Sciatic nerve (tissue), 2 donors: ENCODE results near the gene DPY19L3. TPM values are rescaled to one million over a fixed set of nuclear protein-coding genes. Genes with fewer than 3 reads are reported as not detected.
"Not testable (repeated sequence)": the region's sequence is repeated elsewhere in the genome, so short reads cannot be mapped to it uniquely, and the experiment has no call there.

ENCODE experiments used
- ATAC-seq: fragments of 200-7000 bp; cut with Tn5 transposase; one replicate; pipeline ENCODE4 v1.9.1; 2020; ENCODE audit warnings: mild to moderate bottlenecking, moderate library complexity
- DNase-seq: peaks from one replicate; pipeline ENCODE4 v3.0.0-alpha.2; 2020; ENCODE audit warnings: low spot score
- intact Hi-C: fragments of 100-400 bp; cut with DNase I; formaldehyde crosslinking; loops from one replicate; pipeline ENCODE4 v1.14.2; 2022
- total RNA-seq: library from RNA; stranded (reverse); fragmentation: NEBNext Ultra II Directional; extraction: Animal tissue kit (Norgen Biotek cat#: 25700); gene quantifications from one replicate; pipeline ENCODE4 v1.2.1, GENCODE V29; 2021
- donor health status: DM: no; HTN: no; CAD: no.
- donor health status: DM: no; HTN: no; CAD: no.

The DPY19L3 gene
- total RNA-seq, 1 donor from 2014 or later, result 43.6 TPM

DNA sequence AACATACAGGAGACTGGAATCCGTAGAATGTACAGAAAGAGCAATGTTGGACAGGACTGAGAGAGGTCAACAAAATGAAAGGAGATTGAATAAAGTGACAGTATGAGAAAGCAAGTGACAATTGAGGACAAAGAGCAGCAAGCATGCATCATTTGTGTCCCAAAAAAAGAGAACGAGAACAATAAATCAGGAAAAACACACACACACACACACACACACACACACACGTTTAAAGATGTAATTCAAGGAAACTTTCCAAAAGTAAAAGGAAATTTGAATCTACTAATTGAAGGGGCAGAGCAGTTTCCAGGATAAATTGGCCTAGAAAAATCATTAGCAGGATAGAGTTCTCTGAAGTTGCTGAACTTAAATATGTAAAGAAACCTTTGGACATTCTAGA lies 16.9 kb downstream of the DPY19L3 start:
- ATAC-seq, result no peak
- no peak for DNase-seq
- intact Hi-C loops, result no loop called here

DNA sequence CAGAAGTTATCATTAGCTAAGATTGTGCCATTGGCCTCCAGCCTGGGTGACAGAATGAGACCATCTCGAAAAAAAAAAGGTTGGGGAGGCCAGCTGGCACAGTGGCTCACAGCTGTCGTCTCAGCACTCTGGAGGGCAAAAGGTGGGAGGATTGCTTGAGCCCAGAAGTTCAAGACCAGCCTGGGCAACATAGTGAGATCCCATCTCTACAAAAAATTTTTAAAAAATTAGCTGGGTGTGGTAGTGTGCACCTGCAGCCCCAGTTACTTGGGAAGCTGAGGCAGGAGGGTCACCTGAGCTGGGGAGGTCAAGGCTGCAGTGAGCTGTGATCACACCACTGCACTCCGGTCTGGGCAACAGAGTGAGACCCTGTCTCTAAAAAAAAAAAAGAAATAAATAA lies 18.4 kb downstream of the DPY19L3 start:
- DNase-seq, intact Hi-C loops, ATAC-seq: not testable (repeated sequence)

DNA sequence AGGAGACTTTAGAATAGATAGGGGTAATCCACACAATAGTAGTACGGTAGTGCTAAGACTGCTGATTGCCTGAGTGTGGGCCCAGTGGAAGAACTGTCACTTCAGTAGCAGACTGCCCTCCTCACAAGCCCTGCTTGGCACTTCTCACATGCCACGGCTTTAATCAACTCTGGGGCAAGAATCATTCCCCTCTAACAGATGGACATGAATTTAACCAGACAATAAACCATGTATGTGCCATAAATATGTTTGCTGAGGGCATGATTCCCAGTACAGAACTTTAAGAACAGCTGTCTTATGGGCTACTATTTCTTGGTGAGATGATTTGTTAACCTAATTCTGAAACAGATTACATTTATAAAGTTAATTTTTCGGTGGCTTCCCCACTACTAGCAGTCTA lies 22.0 kb downstream of the DPY19L3 start:
- no peak for ATAC-seq
- DNase-seq, result no peak
- intact Hi-C loops, result no loop called here

DNA sequence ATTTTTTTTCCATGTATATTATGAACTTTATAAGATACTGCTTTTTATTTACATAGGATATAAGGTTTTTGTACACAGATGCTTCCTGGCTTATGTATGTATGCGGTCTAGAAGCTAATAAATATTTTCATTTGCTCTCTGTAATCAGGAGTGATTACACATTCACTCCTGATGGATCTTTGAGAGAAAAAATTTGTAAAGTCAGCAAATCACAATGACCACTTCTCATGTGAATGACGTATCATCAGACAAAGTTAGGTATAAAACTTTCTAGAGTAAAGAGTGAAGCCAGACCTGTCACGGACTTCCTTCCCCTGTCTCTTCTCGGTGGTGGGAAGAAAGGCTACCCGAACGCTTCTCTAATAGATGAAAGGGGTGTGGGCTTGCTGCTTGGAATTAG lies 31.1 kb downstream of the DPY19L3 start:
- ATAC-seq (no peak), DNase-seq (no peak)
- intact Hi-C loops, result no loop called here

DNA sequence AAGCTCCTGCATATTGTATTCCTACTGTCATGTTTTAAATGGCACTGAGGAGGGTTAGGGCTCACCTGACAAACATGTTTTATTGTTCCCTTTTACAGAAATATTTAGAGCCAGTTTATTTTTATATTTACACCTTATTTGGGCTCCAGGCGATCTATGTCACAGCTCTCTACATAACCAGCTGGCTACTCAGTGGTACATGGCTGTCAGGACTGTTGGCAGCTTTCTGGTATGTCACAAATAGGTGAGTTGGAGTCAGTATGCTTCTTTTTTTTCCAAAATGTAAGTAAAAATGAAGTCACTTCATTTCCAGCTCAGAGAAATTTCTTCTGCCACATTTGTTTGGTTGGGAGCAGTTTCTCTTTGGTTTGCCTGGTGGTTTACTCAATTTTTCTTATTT lies 31.5 kb downstream of the DPY19L3 start:
- ATAC-seq (no peak), DNase-seq (no peak)
- intact Hi-C loops, result no loop called here

DNA sequence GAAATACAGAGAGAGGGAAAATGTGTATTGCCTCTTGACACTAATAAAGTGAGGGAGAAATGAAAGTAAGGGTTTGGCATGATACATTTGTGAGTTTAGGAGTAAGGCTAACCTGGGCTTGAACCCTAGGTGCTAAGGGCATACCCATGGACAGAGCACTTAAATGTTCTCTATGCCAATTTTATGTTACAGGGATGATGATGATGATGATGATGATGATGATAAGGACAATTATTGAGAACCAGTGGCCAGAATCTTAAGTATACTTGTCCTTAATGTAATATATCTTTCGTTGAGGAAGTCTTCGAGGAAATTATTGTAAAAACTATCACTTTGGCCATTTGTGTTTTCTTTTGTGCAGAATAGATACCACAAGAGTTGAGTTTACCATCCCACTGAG lies 33.2 kb downstream of the DPY19L3 start:
- no peak for ATAC-seq
- no peak for DNase-seq
- intact Hi-C loops, result no loop called here

DNA sequence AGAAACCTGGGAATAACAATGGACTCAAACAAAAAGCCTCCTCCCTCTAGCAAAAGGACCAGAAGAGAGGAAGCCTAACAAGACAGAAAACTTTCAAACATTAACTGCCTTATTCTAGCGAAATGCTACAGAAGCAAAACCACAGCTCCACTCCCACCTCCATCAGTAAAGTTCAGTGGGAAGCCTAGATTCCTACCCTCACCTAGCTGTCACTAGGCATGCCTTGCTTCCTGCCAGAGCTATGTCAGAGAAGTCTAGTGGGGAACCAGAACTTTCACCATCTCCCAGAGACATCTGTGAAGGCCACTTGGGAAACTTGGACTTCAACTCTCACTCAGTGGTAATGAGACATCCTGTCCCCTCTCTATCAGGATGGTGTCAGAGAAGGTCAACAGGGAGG lies 37.1 kb downstream of the DPY19L3 start:
- DNase-seq (no peak), ATAC-seq (no peak)
- intact Hi-C loops, result no loop called here

DNA sequence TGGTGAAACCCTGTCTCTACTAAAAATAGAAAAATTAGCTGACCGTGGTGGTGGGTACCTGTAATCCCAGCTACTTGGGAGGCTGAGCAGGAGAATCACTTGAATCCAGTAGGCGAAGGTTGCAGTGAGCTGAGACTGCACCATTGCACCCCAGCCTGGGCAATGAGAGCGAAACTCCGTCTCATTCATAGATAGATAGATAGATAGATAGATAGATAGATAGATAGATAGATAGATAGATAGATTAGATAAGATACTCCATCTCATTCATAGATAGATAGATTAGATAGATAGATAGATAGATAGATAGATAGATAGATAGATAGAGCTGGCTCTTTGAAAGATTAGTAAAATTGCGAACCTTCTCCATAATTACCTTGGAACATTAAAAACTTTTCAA lies 42.0 kb downstream of the DPY19L3 start:
- ATAC-seq, DNase-seq, intact Hi-C loops: not testable (repeated sequence)

DNA sequence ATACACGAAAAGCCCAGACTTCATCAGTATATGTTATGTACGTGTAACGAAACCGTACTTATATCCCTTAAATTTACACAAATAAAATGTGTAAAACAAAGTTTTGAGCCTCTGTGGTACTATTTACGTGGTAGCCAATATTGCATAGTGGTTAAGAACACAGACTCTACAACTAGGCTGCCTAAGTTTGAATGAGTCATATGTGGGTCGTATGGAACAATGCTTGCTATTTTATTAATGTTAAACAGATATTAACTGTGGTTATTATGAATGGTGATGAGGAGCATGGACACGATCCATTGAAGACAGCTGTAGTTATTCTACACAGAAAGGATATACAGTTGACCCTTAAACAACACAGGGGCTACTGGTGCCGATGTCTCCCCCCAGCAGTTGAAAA lies 42.5 kb downstream of the DPY19L3 start:
- no peak for ATAC-seq
- intact Hi-C loops, result no loop called here

DNA sequence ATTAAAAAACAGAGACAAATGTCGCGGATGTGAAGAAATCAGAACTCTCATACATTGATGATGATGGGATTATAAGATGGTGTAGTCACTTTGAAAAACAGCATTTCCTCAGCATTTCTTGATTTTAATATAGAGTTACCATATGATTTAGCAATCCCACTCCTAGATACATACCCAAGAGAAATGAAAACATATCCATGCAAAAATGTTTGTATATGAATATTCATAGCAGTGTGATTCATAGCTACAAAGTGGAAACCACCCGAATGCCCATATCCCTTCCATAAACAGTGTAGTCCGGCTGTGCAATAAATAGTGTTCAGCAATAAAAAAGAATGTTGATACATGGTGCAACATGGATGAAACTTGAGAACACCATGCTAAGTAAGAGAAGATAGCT lies 44.6 kb downstream of the DPY19L3 start:
- intact Hi-C loops, result no loop called here
- ATAC-seq, result no peak

More for the DNA sequence above, 42.5 kb downstream of the DPY19L3 start:
- DNase-seq, result no peak

DNA sequence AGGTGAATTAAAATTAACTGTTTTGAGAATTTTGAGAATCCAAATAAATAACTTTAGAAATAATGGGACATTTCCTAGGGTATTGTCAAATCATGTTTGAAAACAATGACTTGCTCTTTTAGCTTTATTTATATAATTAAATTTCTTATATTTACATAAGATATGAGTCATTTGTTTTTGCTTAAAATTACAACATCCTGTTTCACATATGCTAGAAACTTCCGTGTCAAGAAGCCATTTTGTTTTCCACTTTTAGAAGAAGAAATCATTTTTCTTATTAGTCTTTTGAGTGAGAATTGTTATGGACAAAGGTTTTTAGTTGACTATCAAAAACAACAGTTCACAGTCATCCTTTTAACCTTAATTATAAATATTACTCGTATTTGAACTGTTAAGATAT lies 48.2 kb downstream of the DPY19L3 start:
- intact Hi-C loops, result no loop called here
- DNase-seq (no peak), ATAC-seq (no peak)

More for the DNA sequence above, 44.6 kb downstream of the DPY19L3 start:
- no peak for DNase-seq

DNA sequence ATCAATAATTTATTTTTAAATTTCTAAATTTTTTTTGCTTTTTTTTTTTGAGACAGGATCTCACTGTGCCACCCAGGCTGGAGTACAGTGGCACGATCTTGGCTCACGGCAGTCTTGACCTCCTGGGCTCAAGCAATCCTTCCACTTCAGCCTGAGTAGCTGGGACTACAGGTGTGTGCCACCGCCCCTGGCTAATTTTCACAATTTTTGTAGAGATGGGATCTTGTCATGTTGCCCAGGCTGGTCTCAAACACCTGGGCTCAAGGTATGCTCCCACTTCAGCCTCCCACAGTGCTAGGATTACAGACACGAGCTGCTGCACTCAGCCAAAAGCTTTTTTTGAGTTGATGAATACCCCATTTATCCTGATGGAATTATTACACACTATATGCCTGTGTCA lies 50.8 kb downstream of the DPY19L3 start:
- DNase-seq, result no peak
- ATAC-seq, result no peak
- intact Hi-C loops, result no loop called here

DNA sequence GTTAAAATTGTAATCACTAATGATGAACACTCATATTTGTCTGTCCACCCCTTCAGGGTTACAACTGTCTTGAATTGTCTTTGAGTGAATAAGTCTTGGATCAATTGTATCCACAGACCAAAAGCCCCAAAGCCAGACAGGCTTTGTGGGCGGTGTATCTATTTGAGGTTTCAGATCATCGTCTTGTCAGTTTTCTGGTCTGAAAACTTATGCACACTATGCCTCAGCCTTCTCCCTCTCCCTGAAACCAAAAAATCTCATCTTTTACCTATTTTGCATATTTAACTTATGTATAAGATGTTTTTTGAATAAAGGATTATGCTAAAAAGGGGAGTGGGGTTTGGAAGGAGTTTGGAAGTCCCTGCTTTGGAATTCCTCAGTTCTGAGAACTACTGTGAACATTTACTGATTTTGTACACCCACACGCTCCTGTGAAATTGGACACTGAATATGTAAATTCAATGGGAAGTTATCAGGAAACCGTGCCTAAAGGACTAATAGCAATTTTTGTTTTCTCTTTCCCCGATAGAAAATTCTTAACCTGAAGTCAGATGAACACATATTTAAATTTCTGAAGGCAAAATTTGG lies 52.1 kb downstream of the DPY19L3 start:
- ATAC-seq (no peak), DNase-seq (no peak)
- intact Hi-C loops, result no loop called here

DNA sequence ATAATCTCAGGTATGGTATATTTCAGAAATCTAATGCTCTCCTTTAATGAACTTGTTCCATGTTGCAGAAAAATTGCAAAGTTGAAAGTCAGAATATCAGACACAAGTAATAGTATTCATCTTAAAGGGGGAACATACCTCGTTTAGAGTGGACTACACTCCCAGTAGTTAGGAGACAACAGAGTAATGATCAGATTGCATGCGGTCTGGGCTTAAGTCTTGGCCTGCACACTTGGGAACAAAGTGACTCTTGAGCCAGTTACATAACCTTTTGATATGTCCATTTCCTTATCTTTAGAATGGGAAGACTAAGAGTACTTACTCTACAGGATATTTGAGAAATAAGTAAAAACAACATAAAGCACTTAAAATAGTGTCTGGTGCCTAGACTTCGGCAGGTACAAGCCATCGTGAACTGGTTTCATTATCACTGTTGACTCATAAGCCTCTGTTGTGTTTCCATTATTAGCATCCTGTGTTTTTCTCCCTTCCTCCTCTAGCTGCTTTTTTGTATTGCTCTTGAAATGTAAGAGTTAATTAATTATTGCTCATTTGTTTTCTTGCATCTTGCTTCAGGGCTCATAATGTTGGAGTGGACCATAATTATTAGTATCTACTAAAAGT lies 53.0 kb downstream of the DPY19L3 start:
- intact Hi-C loops, result no loop called here
- no peak for ATAC-seq
- DNase-seq, result no peak

DNA sequence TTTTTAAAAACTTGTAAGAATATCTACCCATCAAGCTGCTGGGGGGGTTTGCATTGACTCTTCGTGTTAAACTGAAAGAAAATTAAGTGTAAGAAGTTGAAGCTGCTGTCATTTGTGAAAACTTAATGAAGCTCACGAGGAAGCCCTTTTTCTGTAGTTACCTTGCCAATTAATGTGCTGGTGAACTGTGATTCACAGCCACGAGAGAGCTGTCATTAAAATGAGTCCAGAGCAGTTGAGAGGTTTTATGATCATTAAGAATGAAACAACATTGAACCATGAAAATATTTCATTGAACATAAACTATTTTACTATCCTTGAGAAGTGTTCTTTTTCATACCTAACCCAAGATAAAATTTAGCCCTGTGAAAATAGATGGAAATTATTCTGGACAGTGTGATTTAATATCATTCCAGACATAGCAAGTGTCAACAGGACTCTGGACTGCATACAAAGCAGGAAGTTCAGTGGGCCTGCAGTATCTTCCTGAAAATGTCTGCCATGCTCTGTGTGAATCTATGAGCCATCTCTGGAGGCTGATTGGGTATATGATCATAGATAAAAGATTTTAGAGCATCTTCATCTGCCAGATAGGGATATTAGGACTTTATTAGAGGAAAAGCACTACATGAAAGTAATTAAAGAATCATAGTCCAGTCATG lies 53.8 kb downstream of the DPY19L3 start:
- ATAC-seq, result no peak
- intact Hi-C loops, result no loop called here
- no peak for DNase-seq

DNA sequence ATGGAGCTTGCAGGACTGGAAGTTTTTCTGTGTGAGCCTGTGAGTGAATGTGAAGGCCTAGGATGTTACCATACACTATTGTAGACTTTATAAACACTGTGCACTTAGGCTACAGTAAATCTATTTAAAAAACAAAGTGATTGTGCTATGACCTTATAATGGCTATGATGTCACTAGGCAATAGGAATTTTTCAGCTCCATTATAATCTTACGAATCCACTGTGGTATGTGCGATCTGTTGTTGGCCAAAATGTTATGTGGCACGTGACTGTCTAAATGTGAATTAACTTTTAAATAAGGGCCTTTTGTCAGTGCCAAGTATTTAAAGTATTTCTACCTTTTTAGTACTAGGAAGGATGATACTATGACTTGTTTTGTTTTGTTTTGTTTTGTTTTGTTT lies 54.9 kb downstream of the DPY19L3 start:
- DNase-seq (no peak), ATAC-seq (no peak)
- intact Hi-C loops, result no loop called here

DNA sequence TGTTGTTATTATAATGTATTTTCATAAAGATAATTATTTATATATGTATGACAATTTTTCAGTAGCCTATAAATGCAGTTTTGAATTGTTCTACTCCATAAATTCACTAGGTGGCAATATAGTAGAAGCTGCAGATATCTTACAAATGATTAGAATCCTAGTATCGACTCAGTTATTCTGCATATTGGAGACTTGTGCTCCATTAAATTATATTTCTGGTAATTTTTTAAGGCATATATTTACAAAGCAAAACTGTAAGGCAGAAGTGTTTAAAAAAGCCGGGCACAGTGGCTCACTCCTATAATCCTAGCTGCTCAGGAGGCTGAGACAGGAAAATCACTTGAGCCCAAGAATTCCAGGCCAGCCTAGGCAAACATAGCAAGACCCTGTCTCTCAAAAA lies 58.7 kb downstream of the DPY19L3 start:
- ATAC-seq (no peak), DNase-seq (no peak)
- intact Hi-C loops, result no loop called here

DNA sequence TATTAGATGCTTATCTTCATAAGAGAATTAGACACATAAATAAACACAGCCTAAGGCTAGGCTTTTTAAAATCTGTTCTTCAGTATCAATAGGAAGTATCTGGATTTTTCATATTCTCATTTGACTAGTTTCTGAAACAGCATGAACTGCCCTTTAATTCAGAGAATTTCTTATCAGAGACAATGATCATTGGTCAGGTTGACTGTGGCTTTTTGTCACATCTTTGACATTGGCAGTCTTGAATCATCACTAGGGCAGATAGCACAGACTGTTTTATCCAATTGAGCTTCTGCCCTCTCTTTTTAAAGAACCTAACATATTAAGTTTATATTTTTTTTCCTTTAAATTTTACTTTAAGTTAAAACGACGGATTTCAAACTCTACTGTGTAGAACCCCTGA lies 59.6 kb downstream of the DPY19L3 start:
- intact Hi-C loops, result no loop called here
- ATAC-seq (no peak), DNase-seq (no peak)

DNA sequence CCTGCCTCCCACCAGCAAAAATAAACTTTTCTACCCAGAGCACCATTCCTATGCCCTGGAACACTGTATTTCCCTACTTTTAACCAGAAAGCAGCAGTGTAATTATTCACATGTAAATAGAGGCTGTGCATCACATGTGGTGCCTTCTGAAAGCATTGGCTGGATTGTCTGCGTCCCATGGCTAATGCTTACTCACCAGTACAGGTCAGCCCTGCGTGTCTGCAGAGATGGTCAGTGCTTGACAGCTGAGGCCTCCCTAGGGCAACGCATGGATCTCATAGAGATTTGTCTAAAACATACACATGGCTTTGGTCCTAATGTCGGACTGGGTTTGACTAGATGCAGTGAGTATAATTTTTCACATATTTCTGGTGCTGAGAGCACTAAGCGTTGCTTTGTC lies 64.2 kb downstream of the DPY19L3 start:
- no peak for DNase-seq
- intact Hi-C loops, result no loop called here
- ATAC-seq, result no peak

DNA sequence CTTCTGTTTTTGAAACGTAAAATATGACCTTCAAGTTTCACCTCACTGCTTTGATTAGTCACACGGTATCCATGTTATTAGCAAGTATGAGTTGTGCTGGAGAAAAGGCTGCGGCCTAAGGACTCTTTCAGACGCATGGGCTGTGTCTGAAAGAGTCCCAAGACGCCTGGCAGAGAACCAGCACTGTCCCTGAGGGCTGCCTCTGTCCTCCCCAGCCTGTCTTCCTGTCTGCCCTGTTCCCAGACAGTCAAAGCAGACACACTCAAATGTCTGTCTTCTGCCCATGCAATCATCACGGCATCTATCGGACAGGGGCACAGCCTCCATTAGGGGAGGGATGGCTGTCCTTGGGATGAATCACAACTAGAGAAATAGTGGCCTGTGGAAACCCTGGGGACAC lies 65.5 kb downstream of the DPY19L3 start:
- DNase-seq, result no peak

DNA sequence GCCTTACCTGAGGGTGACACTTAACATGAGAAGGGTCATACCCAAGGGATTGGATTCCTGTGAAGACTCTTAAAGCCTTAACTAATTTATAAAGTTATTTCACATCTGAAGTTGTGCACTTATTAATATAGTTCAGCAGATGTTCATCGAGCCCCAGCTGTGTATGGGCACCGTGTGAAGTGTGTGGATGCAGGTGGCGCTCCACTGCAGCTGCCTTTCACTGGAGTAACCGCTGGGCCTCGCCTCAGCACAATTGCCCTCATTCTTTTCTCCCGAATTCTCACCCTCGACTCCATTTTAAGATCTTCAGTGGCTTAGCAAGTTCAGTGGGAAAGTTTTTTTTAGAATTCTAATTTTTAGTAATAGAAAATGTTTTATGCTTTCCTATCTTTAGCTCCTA lies 66.2 kb downstream of the DPY19L3 start:
- ATAC-seq, result no peak
- DNase-seq, result no peak
- intact Hi-C loops, result no loop called here

More for the DNA sequence above, 65.5 kb downstream of the DPY19L3 start:
- no peak for ATAC-seq
- intact Hi-C loops, result no loop called here
